SHP77 (cell line): ENCODE data around the gene DNAJC30.
A peak's percentile ranks its signal among the peaks of the same experiment; 100 is the strongest.

ENCODE experiments used
- DNase-seq, 2 experiments: peaks; one replicate each; lab custom pipeline; 2025; lab: John Stamatoyannopoulos, UW

Gene DNAJC30

GRCh38 chr7:73707045-73707631, 23.9 kb upstream of the DNAJC30 start:
- peak; percentile 65 to 85 for DNase-seq

GRCh38 chr7:73706126-73707044, 23.1 kb upstream of the DNAJC30 start:
- DNase-seq: no peak

GRCh38 chr7:73705551-73705920, 22.3 kb upstream of the DNAJC30 start:
- no peak for DNase-seq

- no peak for DNase-seq
Measured at GRCh38 chr7:73704640-73705550, 21.6 kb upstream of the DNAJC30 start.

GRCh38 chr7:73703757-73704639, 20.7 kb upstream of the DNAJC30 start:
- peak in 1 of 2 experiments; percentile 22 for DNase-seq

DNA sequence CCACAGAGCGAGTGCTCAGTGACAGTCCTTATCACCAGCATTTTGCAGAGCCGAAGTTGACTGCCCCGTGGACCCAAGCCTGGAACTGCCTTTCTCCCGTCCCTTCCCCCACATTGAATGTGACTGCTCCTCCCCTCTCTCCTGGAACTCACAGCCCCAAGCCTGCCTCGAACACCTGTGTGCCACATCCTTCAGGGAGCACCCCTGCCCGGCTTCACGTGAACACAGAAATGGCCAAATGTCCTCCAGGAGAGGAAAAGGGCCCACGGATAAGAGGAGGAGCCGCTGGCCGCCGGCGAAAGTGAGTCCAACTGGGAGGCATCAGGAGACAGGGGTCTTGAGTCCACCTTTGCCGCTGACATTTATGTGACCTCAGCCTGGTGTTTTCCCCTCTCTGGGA, 20.0 kb upstream of the DNAJC30 start:
- no peak for DNase-seq

- no peak for DNase-seq
Measured at GRCh38 chr7:73702665-73703064, 19.4 kb upstream of the DNAJC30 start.

DNA sequence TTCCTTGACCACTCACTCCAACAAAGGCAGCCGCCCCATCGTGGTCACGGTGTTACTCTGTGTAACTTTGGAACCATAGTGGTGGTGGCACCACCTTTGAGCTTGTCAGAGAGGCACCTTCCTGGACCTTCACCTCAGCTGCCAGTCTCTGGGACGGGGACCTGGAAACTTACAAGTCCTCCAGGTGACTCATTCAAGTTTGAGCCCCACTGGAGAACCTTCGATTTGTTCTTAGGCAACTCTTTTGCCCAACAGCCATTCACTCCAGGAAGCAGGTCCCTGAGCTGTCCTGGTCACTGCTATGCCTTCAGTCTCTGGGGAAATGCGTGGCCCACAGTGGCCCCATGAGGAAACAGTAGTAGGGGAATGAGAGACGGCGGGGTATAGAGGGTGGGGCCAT, 19.0 kb upstream of the DNAJC30 start:
- DNase-seq: no peak

GRCh38 chr7:73701357-73701995, 18.2 kb upstream of the DNAJC30 start:
- DNase-seq: peak; percentile 40 to 61

DNA sequence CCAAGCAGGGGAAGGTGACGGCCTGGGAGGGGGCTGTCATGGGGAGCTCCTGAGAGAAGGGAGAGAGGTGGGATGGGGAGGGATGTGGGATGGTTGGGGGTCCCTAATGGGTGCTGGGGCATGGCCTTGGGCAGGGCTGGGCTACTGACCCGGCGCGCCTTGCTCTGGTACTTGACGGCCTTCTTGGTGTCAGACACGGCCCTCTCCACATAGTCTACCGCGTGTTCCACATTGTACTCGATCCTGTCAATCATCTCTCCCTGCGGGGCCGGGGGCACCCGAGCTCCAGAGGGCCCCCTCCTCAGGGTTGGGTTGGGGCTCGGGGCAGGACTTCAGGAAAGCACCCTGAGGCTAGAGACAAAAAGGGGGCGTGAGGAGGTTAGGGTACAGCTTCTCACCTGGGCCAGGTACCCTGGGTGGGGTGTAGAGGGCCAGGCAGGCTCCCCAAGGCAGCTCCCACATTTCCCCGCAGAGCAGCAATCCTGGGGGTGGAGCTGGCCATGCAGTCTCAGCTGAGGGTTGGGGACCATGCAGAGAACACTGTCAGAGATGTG, 17.4 kb upstream of the DNAJC30 start:
- no peak for DNase-seq

- DNase-seq: no peak
Measured at GRCh38 chr7:73700069-73700423, 16.8 kb upstream of the DNAJC30 start.

DNA sequence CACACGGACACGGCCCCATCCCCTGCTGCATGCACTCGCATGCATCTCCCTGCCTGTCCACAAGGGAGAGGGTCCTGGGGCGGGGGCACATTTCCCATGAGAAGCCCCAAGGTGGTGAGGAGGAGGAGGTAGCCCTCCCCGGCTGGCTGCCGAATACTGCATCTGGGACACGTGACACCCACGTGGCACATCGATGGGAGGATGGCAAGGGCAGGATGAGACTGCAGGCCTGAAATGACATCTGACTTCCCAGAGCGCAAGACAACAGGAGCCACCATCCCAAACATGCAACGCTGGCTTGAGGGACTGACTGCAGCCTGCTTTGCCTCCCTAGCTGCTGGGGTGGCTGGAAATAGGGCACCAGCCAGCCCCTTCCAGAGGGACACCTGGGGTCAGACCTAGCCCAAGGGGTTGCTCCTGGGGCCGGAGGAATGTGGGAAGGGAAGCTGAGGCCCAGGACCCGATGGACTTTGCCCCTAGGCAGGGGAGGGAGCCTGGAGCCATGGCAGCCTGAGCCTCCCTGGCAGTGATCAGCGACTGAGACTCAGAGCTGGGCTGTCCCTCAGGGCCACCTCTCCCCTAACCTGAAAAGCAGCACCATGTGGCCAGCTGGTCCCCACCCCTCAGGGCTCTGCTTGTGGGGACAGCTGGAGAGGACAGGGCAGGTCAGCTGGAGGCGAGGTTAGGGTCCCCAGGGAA, 16.3 kb upstream of the DNAJC30 start:
- DNase-seq: no peak

DNA sequence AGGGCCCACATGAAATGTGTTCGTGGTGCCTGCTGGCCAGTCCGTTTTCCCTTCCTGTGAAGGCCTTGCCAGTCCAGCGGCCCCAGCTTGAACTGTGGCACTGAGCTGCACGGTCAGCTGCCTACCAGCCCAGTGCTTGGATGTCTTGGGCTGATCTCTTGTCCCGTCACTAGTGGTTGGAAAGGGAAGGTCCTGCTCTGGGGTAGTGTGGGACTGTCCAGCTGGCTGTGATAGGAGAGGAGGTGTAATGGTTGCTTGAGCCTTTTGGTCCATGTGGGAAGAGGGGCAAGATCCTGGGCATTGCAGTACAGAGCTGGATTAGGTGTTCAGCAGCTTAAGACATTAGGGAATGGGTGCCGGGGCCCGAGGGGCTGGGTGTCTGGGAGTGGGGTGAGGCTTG, 15.2 kb upstream of the DNAJC30 start:
- DNase-seq: no peak

DNA sequence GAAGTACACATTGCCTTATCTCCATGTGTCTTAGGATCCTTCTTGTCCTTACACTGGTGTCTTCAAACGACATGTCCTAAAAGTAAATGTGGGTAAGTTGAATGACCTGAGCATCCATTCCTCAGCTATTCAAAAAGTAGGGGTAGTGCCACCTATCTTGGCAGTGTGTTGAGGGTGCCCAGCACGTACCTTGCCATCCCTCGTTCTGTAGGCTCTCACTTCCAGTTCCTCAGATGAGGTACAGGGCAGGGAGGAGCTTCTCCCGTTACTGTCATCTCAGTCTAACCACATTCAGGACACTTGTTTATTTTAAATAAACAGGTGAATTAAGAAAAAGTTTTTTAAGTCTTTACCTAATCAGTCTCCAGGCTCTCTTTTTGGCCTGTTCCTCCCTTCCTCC, 13.1 kb upstream of the DNAJC30 start:
- no peak for DNase-seq

DNA sequence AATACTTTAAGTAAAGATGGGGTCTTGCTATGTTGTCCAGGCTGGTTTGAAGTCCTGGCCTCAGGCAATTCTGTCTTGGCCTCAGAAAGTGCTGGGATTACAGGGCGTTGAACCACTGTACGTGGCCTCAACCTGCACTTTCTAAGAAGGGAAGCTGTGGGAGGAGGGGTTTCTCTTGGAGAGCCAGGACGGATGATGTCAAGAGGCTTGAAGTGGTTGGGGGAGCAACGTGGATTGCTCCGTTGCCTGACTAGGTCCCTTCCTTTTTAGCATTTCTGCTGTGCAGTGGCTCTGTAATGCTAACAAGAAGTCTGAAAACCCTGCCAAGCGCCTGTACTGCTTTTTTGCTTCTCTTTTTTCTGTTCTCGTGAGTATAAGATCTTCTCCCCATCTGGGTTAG, 7.4 kb upstream of the DNAJC30 start:
- DNase-seq: no peak

DNA sequence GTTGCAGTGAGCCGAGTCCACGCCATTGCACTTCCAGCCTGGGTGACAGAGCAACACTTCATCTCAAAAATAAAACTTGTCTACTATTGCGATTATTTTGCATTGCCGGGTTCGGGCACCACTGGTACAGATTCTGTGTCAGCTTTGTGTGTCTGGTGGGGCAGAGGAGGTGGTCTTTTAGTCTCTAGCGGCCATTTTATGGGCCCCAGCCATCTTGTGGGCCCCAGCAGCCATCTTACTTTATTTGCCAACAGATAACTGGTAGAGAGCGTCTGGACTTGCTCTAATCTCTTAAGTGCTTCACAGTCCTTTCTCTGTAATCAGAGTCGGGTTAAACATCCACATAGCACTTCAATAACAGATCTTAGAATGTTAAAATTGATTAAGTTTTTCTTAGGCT, 5.0 kb upstream of the DNAJC30 start:
- no peak for DNase-seq

GRCh38 chr7:73685311-73685710, 2.1 kb upstream of the DNAJC30 start:
- DNase-seq: no peak

- DNase-seq: no peak
Measured at GRCh38 chr7:73683788-73684693, 788 bp upstream of the DNAJC30 start.

GRCh38 chr7:73682745-73683055, 553 bp downstream of the DNAJC30 start:
- DNase-seq: no peak
